ENCODE results near the gene LRGUK. TPM values are rescaled to one million over a fixed set of nuclear protein-coding genes. Genes with fewer than 3 reads are reported as not detected.

Gene LRGUK
- total RNA-seq, 1 experiment from 2014 or later: 1.5 TPM

GRCh38 chr7:134191876-134192275 is 64.7 kb downstream of the LRGUK start:
- no peak overlapping the region for H3K23ac ChIP-seq (ENCODE audit: insufficient read length, low read depth, low read length)
- H3K27me3 ChIP-seq (ENCODE audit: insufficient read depth, low read length): no peaks in the 10 kb centered on the region
- no peak overlapping the region for H3K4ac ChIP-seq (ENCODE audit: low read depth, low read length)
- no CpG with 5 or more reads among the region's 3 CpGs for WGBS (ENCODE audit: extremely low coverage, insufficient read length, low lambda C conversion rate)
- no peaks in the 10 kb centered on the region for H3K23me2 ChIP-seq (ENCODE audit: insufficient read length, low read depth, low read length, poor library complexity, severe bottlenecking)
- H3K79me2 ChIP-seq (ENCODE audit: insufficient read depth, low read length): no peaks in the 10 kb centered on the region
- Mint-ChIP-seq H3K27ac (no peak overlapping the region), H3K27me3 (ENCODE audit: low read depth) (no peaks in the 10 kb centered on the region), H3K36me3 (ENCODE audit: insufficient read depth in 1 of 3, low read depth in 3 of 3) (no peaks in the 10 kb centered on the region; a peak in 1 of 7 replicates), H3K9me3 (peaks cover 0 to 3% of the 10 kb centered on the region in 2 experiments; a peak in 1 of 5 replicates), H3K4me1 (peaks cover 15 to 17% of the 10 kb centered on the region in 2 experiments), H3K4me3 (no peak overlapping the region)
- H3T11ph ChIP-seq (ENCODE audit: low read length): no peak overlapping the region
- no peak overlapping the region for H3K27ac ChIP-seq (ENCODE audit: insufficient read length, low read depth, low read length)
- no peaks in the 10 kb centered on the region for H3K9me3 ChIP-seq (ENCODE audit: control insufficient read depth, low read depth, low read length)
- H2BK12ac ChIP-seq (ENCODE audit: insufficient read length, low read depth, low read length): no peak overlapping the region
- H3K9ac ChIP-seq (ENCODE audit: extremely low read depth, insufficient read length, low read length): no peak overlapping the region
- no peak overlapping the region for H4K5ac ChIP-seq (ENCODE audit: insufficient read length, low read depth, low read length)
- no peak overlapping the region for H4K8ac ChIP-seq (replicated peaks; ENCODE audit: insufficient read length, low read depth, low read length)
- no peak overlapping the region for H4K91ac ChIP-seq (ENCODE audit: insufficient read length, low read depth, low read length)
- H2BK20ac ChIP-seq (ENCODE audit: low read depth, low read length, poor library complexity, severe bottlenecking): no peak overlapping the region
- H3K4me1 ChIP-seq (ENCODE audit: insufficient read depth, low read length): peaks cover 10% of the 10 kb centered on the region; the same call in 1 of the 2 replicates
- H2BK15ac ChIP-seq (ENCODE audit: low read depth, low read length): no peak overlapping the region
- no peak overlapping the region for H2BK5ac ChIP-seq (ENCODE audit: insufficient read length, low read length)
- H3K18ac ChIP-seq (ENCODE audit: insufficient read length, low read depth, low read length): no peak overlapping the region
- DNase-seq: no peak
- H2AFZ ChIP-seq (ENCODE audit: low read length): no peak overlapping the region
- no peaks in the 10 kb centered on the region for H3K79me1 ChIP-seq (ENCODE audit: insufficient read depth, low read depth, low read length, poor library complexity, severe bottlenecking)
- no peak overlapping the region for H2BK120ac ChIP-seq (ENCODE audit: low read depth, low read length, poor library complexity, severe bottlenecking)
- TF ChIP-seq CTCF (conservative IDR thresholded peaks at IDR 0.05): no peak
- no peak overlapping the region for H3K14ac ChIP-seq (ENCODE audit: insufficient read depth, low read length)
- no peak overlapping the region for H2AK5ac ChIP-seq (ENCODE audit: insufficient read length, low read length)
- no peak overlapping the region for H3K56ac ChIP-seq (ENCODE audit: insufficient read length, low read depth, low read length)
- no peaks in the 10 kb centered on the region for H4K20me1 ChIP-seq (ENCODE audit: control insufficient read depth, insufficient read depth, insufficient read length)
- H3K4me2 ChIP-seq (ENCODE audit: insufficient read depth, insufficient read length, low read length): no peak overlapping the region
